Liver (tissue), 9 donors: ENCODE measurements around the gene MAD2L1. TPM values are rescaled to one million over a fixed set of nuclear protein-coding genes. Genes with fewer than 3 reads are reported as not detected.

ENCODE experiments used
- DNase-seq: peaks from one replicate; pipeline ENCODE4 v3.0.0-alpha.2; 2017; ENCODE audit warnings: low spot score
- H3K27ac ChIP-seq, 2 donors: one replicate each; pipeline ENCODE4 v1.7.0; 2013; ENCODE audit warnings: inconsistent platforms in 2 of 2, low read length in 2 of 2, control low read depth in 1 of 2, low read depth in 1 of 2, mild to moderate bottlenecking in 1 of 2
- H3K27me3 ChIP-seq, 4 donors: one replicate each; pipeline versions ENCODE4 v1.6.1 to v1.7.0; 2013; ENCODE audit warnings: low read length in 3 of 4, inconsistent platforms in 1 of 4, mild to moderate bottlenecking in 1 of 4, moderate library complexity in 1 of 4; ENCODE audit not compliant: control insufficient read depth in 4 of 4, insufficient read depth in 4 of 4
- H3K36me3 ChIP-seq, 4 donors: one replicate each; pipeline versions ENCODE4 v1.6.1 to v1.7.0; 2013; ENCODE audit warnings: low read length in 3 of 4, mild to moderate bottlenecking in 3 of 4, low read depth in 1 of 4, moderate library complexity in 1 of 4; ENCODE audit not compliant: control insufficient read depth in 4 of 4, insufficient read depth in 3 of 4
- H3K4me1 ChIP-seq, 4 donors: one replicate each; pipeline versions ENCODE4 v1.6.1 to v1.7.0; 2013; ENCODE audit warnings: low read length in 3 of 4, mild to moderate bottlenecking in 3 of 4, moderate library complexity in 1 of 4; ENCODE audit not compliant: control insufficient read depth in 4 of 4, insufficient read depth in 4 of 4
- H3K4me3 ChIP-seq, 3 donors: one replicate each; pipeline versions ENCODE4 v1.6.1 to v1.7.0; 2013; ENCODE audit warnings: low read length in 3 of 3, control low read depth in 1 of 3, low read depth in 1 of 3, mild to moderate bottlenecking in 1 of 3
- H3K9ac ChIP-seq, 2 donors: one replicate each; pipeline ENCODE4 v1.7.0; 2013; ENCODE audit warnings: low read length in 2 of 2, mild to moderate bottlenecking in 2 of 2, moderate library complexity in 2 of 2, control low read depth in 1 of 2, low read depth in 1 of 2
- H3K9me3 ChIP-seq, 4 donors: one replicate each; pipeline versions ENCODE4 v1.6.1 to v1.7.0; 2013; ENCODE audit warnings: low read length in 3 of 4; ENCODE audit not compliant: control insufficient read depth in 4 of 4
- EGR1 ChIP-seq, 2 donors: IDR thresholded peaks; 2 replicates each; pipeline ENCODE4 v1.6.1; 2016 to 2018; ENCODE audit warnings: antibody characterized with exemption in 2 of 2, low read depth in 2 of 2
- FOXA1 ChIP-seq: IDR thresholded peaks from 2 replicates; pipeline ENCODE4 v1.6.1; 2016; ENCODE audit warnings: antibody characterized with exemption
- GABPA ChIP-seq, 2 donors: IDR thresholded peaks in 1 of 2; conservative IDR thresholded peaks in 1 of 2; 2 replicates each; pipeline ENCODE4 v1.6.1; 2016; ENCODE audit warnings: antibody characterized with exemption in 2 of 2, mild to moderate bottlenecking in 1 of 2, moderate library complexity in 1 of 2
- HNF4A ChIP-seq, 2 donors: conservative IDR thresholded peaks; 2 replicates each; pipeline ENCODE4 v1.6.1; 2016; ENCODE audit warnings: antibody characterized with exemption in 2 of 2, mild to moderate bottlenecking in 2 of 2
- HNF4G ChIP-seq: IDR thresholded peaks from 2 replicates; pipeline ENCODE4 v1.6.1; 2016; ENCODE audit warnings: antibody characterized with exemption
- JUND ChIP-seq, 2 donors: IDR thresholded peaks; 2 replicates each; pipeline ENCODE4 v1.6.1; 2016; ENCODE audit warnings: antibody characterized with exemption in 2 of 2
- NR2F2 ChIP-seq: IDR thresholded peaks from 2 replicates; pipeline ENCODE4 v1.6.1; 2016; ENCODE audit warnings: antibody characterized with exemption
- RAD21 ChIP-seq, 2 donors: IDR thresholded peaks; 2 replicates each; pipeline ENCODE4 v1.6.1; 2016; ENCODE audit warnings: antibody characterized with exemption in 2 of 2, mild to moderate bottlenecking in 2 of 2
- RXRA ChIP-seq, 2 donors: IDR thresholded peaks; 2 replicates each; pipeline ENCODE4 v1.6.1; 2017 to 2018; ENCODE audit warnings: antibody characterized with exemption in 2 of 2, mild to moderate bottlenecking in 1 of 2
- YY1 ChIP-seq: IDR thresholded peaks from 2 replicates; pipeline ENCODE4 v1.6.1; 2016; ENCODE audit warnings: antibody characterized with exemption, mild to moderate bottlenecking
- WGBS: extraction: QIAGEN DNeasy Blood & Tissue Kit; methylation state at CpG from one replicate; pipeline ENCODE4 v1.1.7; 2013; 5-methylcytosine and 5-hydroxymethylcytosine counted together
- polyA plus RNA-seq, 2 donors: library from polyadenylated mRNA; stranded (reverse) in 1 of 2; unstranded in 1 of 2; fragments of 200-250 nt in 1 of 2; fragments of >200 nt in 1 of 2; fragmentation: Nextera tagmentation in 1 of 2; extraction: Ambion mirVana in 1 of 2; gene quantifications; one replicate each; pipeline versions ENCODE4 v1.2.1 to v1.2.3, GENCODE V29; 2013 to 2015
- total RNA-seq, 2 donors: library from RNA; depleted of rRNA; stranded (reverse); fragments of >200 nt; gene quantifications; one replicate each; pipeline ENCODE4 v1.2.3, GENCODE V29; 2014
- TF ChIP-seq, protein P1 (sequence below): IDR thresholded peaks from 2 replicates; pipeline ENCODE4 v1.6.1; 2016; ENCODE audit warnings: antibody characterized with exemption
- TF ChIP-seq, protein P2 (sequence below): IDR thresholded peaks from 2 replicates; pipeline ENCODE4 v1.6.1; 2016; ENCODE audit warnings: antibody characterized with exemption, mild to moderate bottlenecking
- TF ChIP-seq, protein P3 (sequence below): IDR thresholded peaks from 2 replicates; pipeline ENCODE4 v1.6.1; 2016; ENCODE audit warnings: antibody characterized with exemption
- donor health status: healthy.
- donor health status: healthy.
- donor health status: healthy.
- donor health status: healthy.
- donor health status: healthy.

The MAD2L1 gene
- total and polyA plus RNA-seq, 4 donors = 0.17 to 28.1 (median 2.3) TPM

DNA sequence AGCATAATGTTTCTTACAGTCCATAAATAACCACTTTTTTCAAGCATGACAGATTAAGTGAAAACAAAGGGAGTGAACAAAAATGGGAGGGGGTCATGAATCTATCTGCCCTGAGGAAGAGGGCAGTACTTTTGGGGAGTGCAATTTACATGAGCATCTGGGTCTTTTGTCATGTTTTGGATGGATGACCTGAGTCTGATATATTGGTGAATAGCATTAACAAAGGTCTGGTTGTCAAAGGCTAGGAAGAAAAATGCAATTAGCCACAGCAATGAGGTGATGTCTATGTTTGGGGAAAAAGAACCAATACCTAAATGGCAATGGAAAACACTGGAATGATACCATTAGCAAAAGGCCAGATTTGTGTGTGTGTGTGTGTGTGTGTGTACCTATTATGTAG is 15.1 kb upstream of the MAD2L1 start:
- no peaks in the 10 kb centered on the region for H3K27me3 ChIP-seq
- no peak overlapping the region for H3K9ac ChIP-seq
- H3K27ac ChIP-seq = no peak overlapping the region
- H3K4me3 ChIP-seq = no peak overlapping the region
- TF ChIP-seq EGR1 (IDR thresholded peaks at IDR 0.05; ENCODE audit: low read depth in 2 of 2) = no peak
- TF ChIP-seq HNF4A (conservative IDR thresholded peaks at IDR 0.05) = no peak
- TF ChIP-seq FOXA1 = no peak
- TF ChIP-seq, protein P1, sequence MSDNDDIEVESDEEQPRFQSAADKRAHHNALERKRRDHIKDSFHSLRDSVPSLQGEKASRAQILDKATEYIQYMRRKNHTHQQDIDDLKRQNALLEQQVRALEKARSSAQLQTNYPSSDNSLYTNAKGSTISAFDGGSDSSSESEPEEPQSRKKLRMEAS = no peak
- TF ChIP-seq, protein P2, sequence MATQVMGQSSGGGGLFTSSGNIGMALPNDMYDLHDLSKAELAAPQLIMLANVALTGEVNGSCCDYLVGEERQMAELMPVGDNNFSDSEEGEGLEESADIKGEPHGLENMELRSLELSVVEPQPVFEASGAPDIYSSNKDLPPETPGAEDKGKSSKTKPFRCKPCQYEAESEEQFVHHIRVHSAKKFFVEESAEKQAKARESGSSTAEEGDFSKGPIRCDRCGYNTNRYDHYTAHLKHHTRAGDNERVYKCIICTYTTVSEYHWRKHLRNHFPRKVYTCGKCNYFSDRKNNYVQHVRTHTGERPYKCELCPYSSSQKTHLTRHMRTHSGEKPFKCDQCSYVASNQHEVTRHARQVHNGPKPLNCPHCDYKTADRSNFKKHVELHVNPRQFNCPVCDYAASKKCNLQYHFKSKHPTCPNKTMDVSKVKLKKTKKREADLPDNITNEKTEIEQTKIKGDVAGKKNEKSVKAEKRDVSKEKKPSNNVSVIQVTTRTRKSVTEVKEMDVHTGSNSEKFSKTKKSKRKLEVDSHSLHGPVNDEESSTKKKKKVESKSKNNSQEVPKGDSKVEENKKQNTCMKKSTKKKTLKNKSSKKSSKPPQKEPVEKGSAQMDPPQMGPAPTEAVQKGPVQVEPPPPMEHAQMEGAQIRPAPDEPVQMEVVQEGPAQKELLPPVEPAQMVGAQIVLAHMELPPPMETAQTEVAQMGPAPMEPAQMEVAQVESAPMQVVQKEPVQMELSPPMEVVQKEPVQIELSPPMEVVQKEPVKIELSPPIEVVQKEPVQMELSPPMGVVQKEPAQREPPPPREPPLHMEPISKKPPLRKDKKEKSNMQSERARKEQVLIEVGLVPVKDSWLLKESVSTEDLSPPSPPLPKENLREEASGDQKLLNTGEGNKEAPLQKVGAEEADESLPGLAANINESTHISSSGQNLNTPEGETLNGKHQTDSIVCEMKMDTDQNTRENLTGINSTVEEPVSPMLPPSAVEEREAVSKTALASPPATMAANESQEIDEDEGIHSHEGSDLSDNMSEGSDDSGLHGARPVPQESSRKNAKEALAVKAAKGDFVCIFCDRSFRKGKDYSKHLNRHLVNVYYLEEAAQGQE = no peak
- no peak for TF ChIP-seq NR2F2
- no peak for TF ChIP-seq JUND (IDR thresholded peaks at IDR 0.05)
- no peak for TF ChIP-seq HNF4G
- TF ChIP-seq RAD21 (IDR thresholded peaks at IDR 0.05) = no peak
- H3K9me3 ChIP-seq = no peaks in the 10 kb centered on the region
- no peaks in the 10 kb centered on the region for H3K36me3 ChIP-seq
- peaks cover 0 to 2% (median 0%) of the 10 kb centered on the region in 4 donors for H3K4me1 ChIP-seq
- DNase-seq = no peak

DNA sequence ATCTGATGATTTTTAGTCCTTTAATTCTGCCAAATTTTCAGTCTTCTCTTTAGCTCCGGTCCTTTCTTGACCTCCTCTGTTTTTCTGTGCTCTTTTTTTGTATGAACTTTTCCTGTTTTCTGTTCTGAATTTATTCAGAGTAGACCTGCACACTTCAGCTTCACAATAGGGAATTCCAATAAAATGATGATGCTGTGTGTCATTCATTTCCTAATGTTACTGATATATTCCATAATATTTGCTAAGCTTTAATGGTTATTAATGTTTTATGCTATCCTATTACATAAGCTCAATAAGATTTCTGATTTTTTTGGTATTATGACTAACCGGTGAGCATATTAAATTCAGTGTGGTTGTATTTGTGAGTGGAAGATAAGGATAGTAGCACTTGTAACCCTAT is 13.9 kb upstream of the MAD2L1 start:
- H3K9me3 ChIP-seq = no peaks in the 10 kb centered on the region
- 83% methylated on average over 2 of the region's 2 CpGs for WGBS
- H3K36me3 ChIP-seq = no peaks in the 10 kb centered on the region
- no peak for TF ChIP-seq FOXA1
- TF ChIP-seq YY1 = no peak
- no peak for TF ChIP-seq EGR1 (IDR thresholded peaks at IDR 0.05; ENCODE audit: low read depth in 2 of 2)
- TF ChIP-seq, protein P3, sequence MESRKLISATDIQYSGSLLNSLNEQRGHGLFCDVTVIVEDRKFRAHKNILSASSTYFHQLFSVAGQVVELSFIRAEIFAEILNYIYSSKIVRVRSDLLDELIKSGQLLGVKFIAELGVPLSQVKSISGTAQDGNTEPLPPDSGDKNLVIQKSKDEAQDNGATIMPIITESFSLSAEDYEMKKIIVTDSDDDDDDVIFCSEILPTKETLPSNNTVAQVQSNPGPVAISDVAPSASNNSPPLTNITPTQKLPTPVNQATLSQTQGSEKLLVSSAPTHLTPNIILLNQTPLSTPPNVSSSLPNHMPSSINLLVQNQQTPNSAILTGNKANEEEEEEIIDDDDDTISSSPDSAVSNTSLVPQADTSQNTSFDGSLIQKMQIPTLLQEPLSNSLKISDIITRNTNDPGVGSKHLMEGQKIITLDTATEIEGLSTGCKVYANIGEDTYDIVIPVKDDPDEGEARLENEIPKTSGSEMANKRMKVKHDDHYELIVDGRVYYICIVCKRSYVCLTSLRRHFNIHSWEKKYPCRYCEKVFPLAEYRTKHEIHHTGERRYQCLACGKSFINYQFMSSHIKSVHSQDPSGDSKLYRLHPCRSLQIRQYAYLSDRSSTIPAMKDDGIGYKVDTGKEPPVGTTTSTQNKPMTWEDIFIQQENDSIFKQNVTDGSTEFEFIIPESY = no peak
- no peak for TF ChIP-seq NR2F2
- TF ChIP-seq JUND (IDR thresholded peaks at IDR 0.05) = no peak
- TF ChIP-seq GABPA (IDR thresholded peaks at IDR 0.05 in 1 of 2, conservative IDR thresholded peaks at IDR 0.05 in 1 of 2) = no peak
- TF ChIP-seq RXRA (IDR thresholded peaks at IDR 0.05) = no peak
- no peak for DNase-seq
- H3K9ac ChIP-seq = no peak overlapping the region
- no peaks in the 10 kb centered on the region for H3K27me3 ChIP-seq
- H3K4me1 ChIP-seq = peaks cover 0 to 2% (median 0%) of the 10 kb centered on the region in 4 donors
- H3K27ac ChIP-seq = no peak overlapping the region
- H3K4me3 ChIP-seq = no peak overlapping the region
